WI38 (cell line): ENCODE results near the gene PTBP1.
"Not testable (repeated sequence)": the region's sequence is repeated elsewhere in the genome, so short reads cannot be mapped to it uniquely, and the experiment has no call there.

Source experiments
- H3K4me3 ChIP-seq: 2 replicates; pipeline ENCODE4 v1.5.1; 2011; ENCODE audit warnings: low read depth, mild to moderate bottlenecking, control low read depth, low read length
- TF ChIP-seq, protein P1 (sequence below): IDR thresholded peaks from 2 replicates; pipeline ENCODE4 v1.5.1; 2012; ENCODE audit warnings: low read depth, mild to moderate bottlenecking, control low read depth, low read length

Gene PTBP1

DNA sequence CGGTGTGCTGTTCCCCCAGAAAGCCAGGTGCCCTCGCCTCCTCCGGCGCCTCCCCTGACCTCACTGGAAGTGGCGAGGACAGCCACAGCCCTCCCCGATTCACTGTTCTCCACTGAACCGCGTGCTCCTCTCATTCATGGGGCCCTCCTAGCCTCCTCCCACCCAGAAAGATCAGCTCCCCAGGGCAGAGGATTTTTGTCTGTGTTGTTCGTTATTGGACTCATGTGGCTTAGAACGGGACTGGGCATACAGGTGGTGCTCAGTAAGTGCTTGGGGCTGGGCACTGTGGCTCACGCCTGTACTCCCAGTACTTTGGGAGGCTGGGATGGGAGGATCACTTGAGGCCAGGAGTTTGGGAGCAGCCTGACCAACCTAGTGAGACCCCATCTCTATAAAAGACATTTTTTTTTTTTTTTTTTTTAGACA is 47.3 kb downstream of the PTBP1 start:
- H3K4me3 ChIP-seq: no peak overlapping the region
- TF ChIP-seq, protein P1, sequence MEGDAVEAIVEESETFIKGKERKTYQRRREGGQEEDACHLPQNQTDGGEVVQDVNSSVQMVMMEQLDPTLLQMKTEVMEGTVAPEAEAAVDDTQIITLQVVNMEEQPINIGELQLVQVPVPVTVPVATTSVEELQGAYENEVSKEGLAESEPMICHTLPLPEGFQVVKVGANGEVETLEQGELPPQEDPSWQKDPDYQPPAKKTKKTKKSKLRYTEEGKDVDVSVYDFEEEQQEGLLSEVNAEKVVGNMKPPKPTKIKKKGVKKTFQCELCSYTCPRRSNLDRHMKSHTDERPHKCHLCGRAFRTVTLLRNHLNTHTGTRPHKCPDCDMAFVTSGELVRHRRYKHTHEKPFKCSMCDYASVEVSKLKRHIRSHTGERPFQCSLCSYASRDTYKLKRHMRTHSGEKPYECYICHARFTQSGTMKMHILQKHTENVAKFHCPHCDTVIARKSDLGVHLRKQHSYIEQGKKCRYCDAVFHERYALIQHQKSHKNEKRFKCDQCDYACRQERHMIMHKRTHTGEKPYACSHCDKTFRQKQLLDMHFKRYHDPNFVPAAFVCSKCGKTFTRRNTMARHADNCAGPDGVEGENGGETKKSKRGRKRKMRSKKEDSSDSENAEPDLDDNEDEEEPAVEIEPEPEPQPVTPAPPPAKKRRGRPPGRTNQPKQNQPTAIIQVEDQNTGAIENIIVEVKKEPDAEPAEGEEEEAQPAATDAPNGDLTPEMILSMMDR: no peak

DNA sequence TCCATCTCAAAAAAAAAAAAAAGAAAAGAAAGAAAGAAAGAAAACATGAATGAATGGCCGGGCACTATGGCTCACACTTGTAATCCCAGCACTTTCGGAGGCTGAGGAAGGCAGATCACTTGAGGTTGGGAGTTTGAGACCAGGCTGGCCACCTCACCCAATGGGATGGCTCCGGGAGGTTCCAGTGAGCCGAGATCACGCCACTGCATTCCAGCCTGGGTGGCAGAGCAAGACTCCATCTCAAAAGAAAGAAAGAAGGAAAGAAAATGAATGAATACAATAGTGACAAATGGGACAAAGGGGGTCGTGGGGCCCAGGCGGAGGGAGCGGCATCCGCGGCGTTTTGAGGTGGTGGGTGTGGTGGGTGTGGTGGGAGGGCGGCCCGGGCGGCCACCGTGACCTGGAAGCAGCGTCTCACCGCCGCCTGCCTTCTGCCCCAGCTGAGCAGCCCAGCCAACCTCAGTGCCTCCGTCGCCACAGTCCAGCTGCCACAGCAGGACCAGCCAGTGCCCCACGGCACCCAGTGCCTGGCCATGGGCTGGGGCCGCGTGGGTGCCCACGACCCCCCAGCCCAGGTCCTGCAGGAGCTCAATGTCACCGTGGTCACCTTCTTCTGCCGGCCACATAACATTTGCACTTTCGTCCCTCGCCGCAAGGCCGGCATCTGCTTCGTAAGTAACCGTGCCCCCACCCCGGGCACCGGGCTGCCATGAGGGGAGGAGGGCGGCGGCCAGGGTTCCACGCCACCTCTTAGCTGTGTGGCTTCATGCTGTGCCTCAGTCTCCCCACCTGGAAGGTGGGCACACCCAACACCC is 48.7 kb downstream of the PTBP1 start:
- TF ChIP-seq, protein P1: no peak
- no peak overlapping the region for H3K4me3 ChIP-seq

DNA sequence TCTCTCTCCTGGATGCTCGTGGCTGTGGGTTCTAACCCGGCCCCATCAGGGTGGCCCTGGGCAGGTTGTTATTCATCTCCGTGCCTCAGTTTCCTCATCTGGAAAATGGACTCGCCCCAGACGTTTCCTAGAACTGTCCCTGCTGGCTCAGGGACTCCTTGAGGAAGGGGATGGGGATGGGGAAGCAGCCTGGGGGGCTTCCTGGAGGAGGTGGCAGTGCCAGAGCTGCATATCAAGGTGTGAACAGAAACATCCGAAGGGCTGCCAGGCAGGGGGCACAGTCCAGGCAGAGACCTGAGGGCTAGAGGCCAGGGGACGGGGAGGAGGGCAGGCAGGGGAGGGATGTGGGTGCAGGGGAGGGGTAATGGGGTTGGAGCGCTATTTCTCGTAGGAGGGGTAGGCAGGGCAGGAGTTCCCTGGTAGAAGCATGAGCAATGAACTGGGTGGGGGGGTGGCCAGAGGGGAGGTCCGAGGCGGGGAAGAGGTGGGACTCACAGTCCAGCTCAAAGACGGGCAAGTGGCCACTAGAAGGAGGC is 51.2 kb downstream of the PTBP1 start:
- no peak overlapping the region for H3K4me3 ChIP-seq
- TF ChIP-seq, protein P1: no peak

- not testable (repeated sequence) for H3K4me3 ChIP-seq
These were observed 51.9 kb downstream of the PTBP1 start for GRCh38 chr19:849195-849594.

GRCh38 chr19:850221-850978 is 53.1 kb downstream of the PTBP1 start:
- TF ChIP-seq, protein P1: no peak
- peak overlapping the region; percentile 6; the same call in 1 of the 2 replicates for H3K4me3 ChIP-seq

DNA sequence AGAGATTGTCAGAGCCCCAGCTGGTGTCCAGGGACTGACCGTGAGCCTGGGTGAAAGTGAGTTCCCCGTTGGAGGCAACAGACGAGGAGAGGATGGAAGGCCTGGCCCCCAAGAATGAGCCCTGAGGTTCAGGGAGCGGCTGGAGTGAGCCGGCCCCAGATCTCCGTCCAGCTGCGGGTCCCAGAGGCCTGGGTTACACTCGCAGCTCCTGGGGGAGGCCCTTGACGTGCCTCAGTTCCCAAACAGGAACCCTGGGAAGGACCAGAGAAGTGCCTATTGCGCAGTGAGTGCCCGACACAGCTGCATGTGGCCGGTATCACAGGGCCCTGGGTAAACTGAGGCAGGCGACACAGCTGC is 53.7 kb downstream of the PTBP1 start:
- H3K4me3 ChIP-seq: no peak overlapping the region; the same call in 1 of the 2 replicates
- TF ChIP-seq, protein P1: no peak

DNA sequence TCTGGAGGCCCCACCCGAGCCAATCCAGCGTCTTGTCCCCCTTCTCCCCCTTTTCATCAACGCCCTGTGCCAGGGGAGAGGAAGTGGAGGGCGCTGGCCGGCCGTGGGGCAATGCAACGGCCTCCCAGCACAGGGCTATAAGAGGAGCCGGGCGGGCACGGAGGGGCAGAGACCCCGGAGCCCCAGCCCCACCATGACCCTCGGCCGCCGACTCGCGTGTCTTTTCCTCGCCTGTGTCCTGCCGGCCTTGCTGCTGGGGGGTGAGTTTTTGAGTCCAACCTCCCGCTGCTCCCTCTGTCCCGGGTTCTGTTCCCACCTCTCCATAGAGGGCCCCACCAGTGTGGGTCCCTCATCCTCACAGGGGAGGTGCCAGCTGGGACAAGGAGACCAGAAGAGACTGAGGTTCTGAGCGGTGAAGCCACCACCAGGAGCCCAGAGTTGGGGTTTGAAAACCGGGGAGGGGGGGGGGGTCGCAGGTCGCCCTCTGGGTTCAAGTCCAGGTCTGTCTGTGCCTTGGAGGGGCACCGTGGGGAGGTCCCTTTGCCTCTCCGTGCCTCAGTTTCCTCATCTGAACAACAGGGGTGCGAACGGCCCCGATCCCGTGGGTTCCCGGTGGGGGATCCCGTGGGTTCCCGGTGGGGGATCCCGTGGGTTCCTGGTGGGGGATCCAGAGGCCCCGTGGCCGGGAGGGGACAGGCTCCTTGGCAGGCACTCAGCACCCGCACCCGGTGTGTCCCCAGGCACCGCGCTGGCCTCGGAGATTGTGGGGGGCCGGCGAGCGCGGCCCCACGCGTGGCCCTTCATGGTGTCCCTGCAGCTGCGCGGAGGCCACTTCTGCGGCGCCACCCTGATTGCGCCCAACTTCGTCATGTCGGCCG is 55.1 kb downstream of the PTBP1 start, which contains the start of gene ELANE:
ELANE (plus strand) TSS at position 168 of the 878 bp plus-strand sequence; CDS start at position 194, 26 bp downstream.
- TF ChIP-seq, protein P1: no peak
- no peak within 1 kb of the TSS for H3K4me3 ChIP-seq
